Epithelial cell of esophagus (primary cell): ENCODE results near the gene CALCA.

Experiments used
- DNase-seq: peaks from one replicate; pipeline ENCODE4 v3.0.0; 2010; ENCODE audit warnings: low read depth
- H3K4me3 ChIP-seq: 2 replicates; pipeline ENCODE4 v1.5.1; 2011; ENCODE audit warnings: mild to moderate bottlenecking, low read length, control low read depth
- CTCF ChIP-seq: IDR thresholded peaks from 2 replicates; pipeline ENCODE4 v1.5.1; 2011; ENCODE audit warnings: low read depth, mild to moderate bottlenecking, low read length, control low read depth, inconsistent platforms; ENCODE audit not compliant: insufficient read depth; ENCODE audit errors: missing control alignments

Gene CALCA

GRCh38 chr11:14942745-14943144, 29.4 kb downstream of the CALCA start:
- no peak for TF ChIP-seq CTCF
- no peak overlapping the region for H3K4me3 ChIP-seq
- DNase-seq, result no peak

- no peak for DNase-seq
- TF ChIP-seq CTCF, result no peak
- H3K4me3 ChIP-seq, result no peak overlapping the region
Measured at GRCh38 chr11:14938936-14939335, 33.2 kb downstream of the CALCA start.

GRCh38 chr11:14934641-14935351, 37.4 kb downstream of the CALCA start:
- no peak for TF ChIP-seq CTCF
- DNase-seq, result no peak
- H3K4me3 ChIP-seq, result no peak overlapping the region

GRCh38 chr11:14932447-14932846, 39.7 kb downstream of the CALCA start:
- no peak overlapping the region for H3K4me3 ChIP-seq
- DNase-seq, result peak; percentile 39
- no peak for TF ChIP-seq CTCF

- TF ChIP-seq CTCF, result no peak
Measured at GRCh38 chr11:14930369-14930768, 41.8 kb downstream of the CALCA start.

GRCh38 chr11:14927146-14927545, 45.0 kb downstream of the CALCA start:
- H3K4me3 ChIP-seq, result no peak overlapping the region
- peak; percentile 72 for DNase-seq
- no peak for TF ChIP-seq CTCF

More at GRCh38 chr11:14930369-14930768, 41.8 kb downstream of the CALCA start:
- H3K4me3 ChIP-seq, result no peak overlapping the region
- no peak for DNase-seq

GRCh38 chr11:14924318-14924717, 47.8 kb downstream of the CALCA start:
- no peak for DNase-seq
- no peak overlapping the region for H3K4me3 ChIP-seq
- TF ChIP-seq CTCF, result no peak
